HEK293 (cell line): ENCODE measurements around the gene OTP.

Experiments used
- CTCF ChIA-PET: fragments of 350-600 bp; formaldehyde crosslinking; extraction: SDS; loops from one replicate; lab custom pipeline; 2021; ENCODE audit warnings: antibody characterized with exemption; lab: Yijun Ruan, JAX
- POLR2A ChIA-PET: fragments of 300-600 bp; formaldehyde crosslinking; extraction: SDS; loops from one replicate; lab custom pipeline; 2020; ENCODE audit warnings: antibody characterized with exemption, inconsistent platforms; lab: Yijun Ruan, JAX
- H3K27ac ChIP-seq: fragments of 200-500 bp; sonication (Bioruptor generic); 2 replicates; pipeline ENCODE4 v1.5.1; 2014; ENCODE audit warnings: low read depth, low read length, control low read depth, inconsistent platforms; ENCODE audit errors: extremely low read depth
- H3K36me3 ChIP-seq, 2 experiments: fragments of 200-500 bp in 1 of 2; sonication (Bioruptor generic) in 1 of 2; 1 replicate in 1 of 2; 2 replicates in 1 of 2; pipeline ENCODE4 v1.5.1; 2014 to 2017; ENCODE audit warnings: inconsistent platforms in 2 of 2, low read length in 2 of 2; ENCODE audit not compliant: control insufficient read depth in 2 of 2, insufficient read depth in 1 of 2
- H3K4me1 ChIP-seq: fragments of 200-500 bp; sonication (Bioruptor generic); 2 replicates; pipeline ENCODE4 v1.5.1; 2014; ENCODE audit warnings: mild to moderate bottlenecking, low read length, inconsistent platforms; ENCODE audit not compliant: control insufficient read depth, insufficient read depth
- H3K4me3 ChIP-seq: 2 replicates; pipeline ENCODE4 v1.5.1; 2011; ENCODE audit warnings: low read depth, mild to moderate bottlenecking, control low read depth, low read length, moderate library complexity
- H3K9me3 ChIP-seq: fragments of 200-500 bp; sonication (Bioruptor generic); 2 replicates; pipeline ENCODE4 v1.5.1; 2014; ENCODE audit warnings: low read depth, low read length, inconsistent platforms; ENCODE audit not compliant: control insufficient read depth, insufficient read depth
- OVOL3 ChIP-seq: fragments of 450-650 bp; formaldehyde crosslinking; IDR thresholded peaks from 2 replicates; pipeline ENCODE4 v1.5.1; 2016; ENCODE audit warnings: missing biosample characterization, missing genetic modification characterization
- PRDM4 ChIP-seq: fragments of 450-650 bp; formaldehyde crosslinking; IDR thresholded peaks from 2 replicates; pipeline ENCODE4 v1.5.1; 2017; ENCODE audit warnings: missing biosample characterization, missing genetic modification characterization
- ZNF112 ChIP-seq: fragments of 450-650 bp; formaldehyde crosslinking; IDR thresholded peaks from 2 replicates; pipeline ENCODE4 v1.5.0; 2017; ENCODE audit warnings: missing biosample characterization, missing genetic modification characterization
- ZNF19 ChIP-seq: fragments of 450-650 bp; formaldehyde crosslinking; IDR thresholded peaks from 2 replicates; pipeline ENCODE4; 2016; ENCODE audit warnings: missing biosample characterization, missing genetic modification characterization, low read depth
- ZNF2 ChIP-seq: fragments of 450-650 bp; formaldehyde crosslinking; IDR thresholded peaks from 2 replicates; pipeline ENCODE4 v1.5.1; 2016; ENCODE audit warnings: missing biosample characterization, missing genetic modification characterization
- ZNF362 ChIP-seq: fragments of 450-650 bp; formaldehyde crosslinking; IDR thresholded peaks from 2 replicates; pipeline ENCODE4 v1.5.1; 2016; ENCODE audit warnings: missing biosample characterization, missing genetic modification characterization
- ZNF433 ChIP-seq: fragments of 450-650 bp; formaldehyde crosslinking; IDR thresholded peaks from 2 replicates; pipeline ENCODE4 v1.5.1; 2016; ENCODE audit warnings: missing biosample characterization, missing genetic modification characterization, low read depth
- ZNF513 ChIP-seq: fragments of 450-650 bp; IDR thresholded peaks from 2 replicates; pipeline ENCODE4 v1.5.1; 2018; ENCODE audit warnings: missing biosample characterization, missing genetic modification characterization
- ZNF623 ChIP-seq: fragments of 450-650 bp; formaldehyde crosslinking; IDR thresholded peaks from 2 replicates; pipeline ENCODE4 v1.5.1; 2016; ENCODE audit warnings: missing biosample characterization, missing genetic modification characterization
- ZNF626 ChIP-seq: fragments of 450-650 bp; sonication (Bioruptor Pico); formaldehyde crosslinking; IDR thresholded peaks from 2 replicates; pipeline ENCODE4 v1.5.1; 2018; ENCODE audit warnings: missing biosample characterization, missing genetic modification characterization, inconsistent platforms
- ZNF670 ChIP-seq: fragments of 450-650 bp; formaldehyde crosslinking; IDR thresholded peaks from 2 replicates; pipeline ENCODE4 v1.5.1; 2016; ENCODE audit warnings: missing biosample characterization, missing genetic modification characterization, low read depth
- ZNF692 ChIP-seq: fragments of 450-650 bp; formaldehyde crosslinking; IDR thresholded peaks from 2 replicates; pipeline ENCODE4 v1.5.1; 2016; ENCODE audit warnings: missing biosample characterization, missing genetic modification characterization
- ZNF837 ChIP-seq: fragments of 450-650 bp; formaldehyde crosslinking; IDR thresholded peaks from 2 replicates; pipeline ENCODE4 v1.5.1; 2016; ENCODE audit warnings: missing biosample characterization, missing genetic modification characterization
- TF ChIP-seq, protein P1 (sequence below): fragments of 450-650 bp; formaldehyde crosslinking; optimal IDR thresholded peaks from 2 replicates; pipeline ENCODE3; 2016; ENCODE audit warnings: missing biosample characterization, mild to moderate bottlenecking, missing genetic modification characterization

OTP gene

GRCh38 chr5:77621440-77621839, 17.1 kb downstream of the OTP start (continued):
- no peak for TF ChIP-seq ZNF513 (tag by site-specific recombination)
- TF ChIP-seq ZNF362 (tag by site-specific recombination), result no peak
- no peak for TF ChIP-seq ZNF19
- TF ChIP-seq ZNF670, result no peak
- TF ChIP-seq, protein P1, sequence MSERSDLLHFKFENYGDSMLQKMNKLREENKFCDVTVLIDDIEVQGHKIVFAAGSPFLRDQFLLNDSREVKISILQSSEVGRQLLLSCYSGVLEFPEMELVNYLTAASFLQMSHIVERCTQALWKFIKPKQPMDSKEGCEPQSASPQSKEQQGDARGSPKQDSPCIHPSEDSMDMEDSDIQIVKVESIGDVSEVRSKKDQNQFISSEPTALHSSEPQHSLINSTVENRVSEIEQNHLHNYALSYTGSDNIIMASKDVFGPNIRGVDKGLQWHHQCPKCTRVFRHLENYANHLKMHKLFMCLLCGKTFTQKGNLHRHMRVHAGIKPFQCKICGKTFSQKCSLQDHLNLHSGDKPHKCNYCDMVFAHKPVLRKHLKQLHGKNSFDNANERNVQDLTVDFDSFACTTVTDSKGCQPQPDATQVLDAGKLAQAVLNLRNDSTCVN (tag by site-specific recombination), result no peak

GRCh38 chr5:77620405-77620804, 18.1 kb downstream of the OTP start:
- POLR2A ChIA-PET, result interaction anchor here (0.7 to 1.3 kb wide), 2 partner anchors 10 kb away, joined by 3 to 4 read pairs; no protein-coding TSS in a partner anchor

DNA sequence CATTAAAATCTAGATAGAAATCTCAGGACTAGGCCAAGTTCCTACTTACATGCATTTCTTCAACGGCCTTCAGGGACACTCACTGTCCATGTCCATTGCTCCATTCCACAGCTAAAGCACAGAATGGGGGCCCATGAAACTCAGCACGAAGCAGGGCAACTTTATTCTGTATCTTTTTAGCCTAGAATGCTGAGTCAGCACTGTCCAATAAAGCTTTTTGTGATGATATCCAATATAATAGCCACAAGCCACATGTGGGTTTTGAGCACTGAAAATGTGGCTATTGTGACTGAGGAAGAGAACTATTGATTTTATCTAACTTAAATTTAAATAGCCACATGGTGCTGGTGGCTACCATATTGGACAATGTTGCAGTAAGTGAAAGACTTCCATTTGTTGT, 21.6 kb downstream of the OTP start:
- H3K9me3 ChIP-seq, result no peaks in the 10 kb centered on the region
- POLR2A ChIA-PET, result no interaction called here
- no peaks in the 10 kb centered on the region for H3K4me1 ChIP-seq
- TF ChIP-seq ZNF433 (tag by site-specific recombination), result no peak
- no peak for TF ChIP-seq ZNF626 (tag by site-specific recombination)
- TF ChIP-seq ZNF112 (tag by site-specific recombination), result no peak
- no peak for TF ChIP-seq OVOL3
- no peaks in the 10 kb centered on the region for H3K36me3 ChIP-seq
- H3K4me3 ChIP-seq, result no peak overlapping the region
- no peak overlapping the region for H3K27ac ChIP-seq
- CTCF ChIA-PET, result interaction anchor here (0.5 to 0.6 kb wide), 3 partner anchors 10 to 1262 kb away, joined by 3 to 4 read pairs (median 3); no protein-coding TSS in a partner anchor

More at GRCh38 chr5:77620405-77620804, 18.1 kb downstream of the OTP start:
- CTCF ChIA-PET, result interaction anchor here (0.7 to 1.5 kb wide), 3 partner anchors 25 to 284 kb away, joined by 3 to 4 read pairs (median 3); no protein-coding TSS in a partner anchor
- no peak overlapping the region for H3K27ac ChIP-seq
- H3K9me3 ChIP-seq, result no peaks in the 10 kb centered on the region
- no peak overlapping the region for H3K4me3 ChIP-seq
- no peaks in the 10 kb centered on the region for H3K4me1 ChIP-seq
- TF ChIP-seq ZNF692 (tag by site-specific recombination) (no peak), PRDM4 (tag by site-specific recombination) (no peak), ZNF2 (tag by site-specific recombination) (no peak), ZNF837 (tag by site-specific recombination) (no peak), ZNF623 (tag by site-specific recombination) (no peak)
- no peaks in the 10 kb centered on the region for H3K36me3 ChIP-seq
